Common myeloid progenitor, CD34-positive (primary cell): ENCODE results near the gene PSG6. TPM values are rescaled to one million over a fixed set of nuclear protein-coding genes. Genes with fewer than 3 reads are reported as not detected.
"Not testable (repeated sequence)": the region's sequence is repeated elsewhere in the genome, so short reads cannot be mapped to it uniquely, and the experiment has no call there.

Experiments used
- CTCF ChIA-PET: fragments of 350-600 bp; sonication (Branson Sonifier 250); formaldehyde crosslinking; loops from one replicate; lab custom pipeline; 2021; ENCODE audit warnings: antibody characterized with exemption; lab: Charles Lee
- POLR2A ChIA-PET: fragments of 350-600 bp; sonication (Branson Sonifier 250); formaldehyde crosslinking; loops from one replicate; lab custom pipeline; 2021; ENCODE audit warnings: antibody characterized with exemption; lab: Charles Lee
- DNase-seq, 3 donors: peaks; one replicate each; pipeline versions ENCODE4 v3.0.0 to v3.0.0-alpha.2; 2013
- H3K27ac ChIP-seq, 2 experiments: 1 replicate in 1 of 2; 2 replicates in 1 of 2; pipeline ENCODE4 v1.7.0; 2013; ENCODE audit warnings: inconsistent platforms in 2 of 2, low read length in 2 of 2, mild to moderate bottlenecking in 2 of 2, low read depth in 1 of 2, moderate library complexity in 1 of 2; ENCODE audit not compliant: severe bottlenecking in 2 of 2, insufficient read depth in 1 of 2, poor library complexity in 1 of 2
- H3K27me3 ChIP-seq, 5 experiments: replicated peaks in 2 of 5; 1 replicate in 3 of 5; 2 replicates in 2 of 5; pipeline versions ENCODE4 v1.6.1 to v1.7.0; 2013; ENCODE audit warnings: low read length in 4 of 5, mild to moderate bottlenecking in 2 of 5, moderate library complexity in 2 of 5, inconsistent platforms in 1 of 5; ENCODE audit not compliant: insufficient read depth in 5 of 5, control insufficient read depth in 4 of 5
- H3K36me3 ChIP-seq, 4 experiments: 1 replicate in 2 of 4; 2 replicates in 2 of 4; pipeline versions ENCODE4 v1.6.1 to v1.7.0; 2013; ENCODE audit warnings: low read length in 3 of 4, control low read depth in 1 of 4, mild to moderate bottlenecking in 1 of 4; ENCODE audit not compliant: control insufficient read depth in 4 of 4, insufficient read depth in 4 of 4
- H3K4me1 ChIP-seq, 4 experiments: 1 replicate in 3 of 4; 2 replicates in 1 of 4; pipeline versions ENCODE4 v1.6.1 to v1.7.1; 2013; ENCODE audit warnings: low read length in 3 of 4, mild to moderate bottlenecking in 3 of 4, control low read depth in 1 of 4, inconsistent platforms in 1 of 4, moderate library complexity in 1 of 4; ENCODE audit not compliant: control insufficient read depth in 4 of 4, insufficient read depth in 4 of 4; ENCODE audit errors: control extremely low read depth in 1 of 4
- H3K4me3 ChIP-seq, 7 experiments: 1 replicate in 4 of 7; 2 replicates in 3 of 7; pipeline versions ENCODE4 v1.5.1 to v1.7.0; 2013; ENCODE audit warnings: mild to moderate bottlenecking in 7 of 7, low read length in 6 of 7, moderate library complexity in 6 of 7, inconsistent platforms in 2 of 7, low read depth in 2 of 7, control low read depth in 1 of 7; ENCODE audit not compliant: insufficient read depth in 4 of 7, control insufficient read depth in 1 of 7; ENCODE audit errors: extremely low read depth in 1 of 7
- H3K9me3 ChIP-seq, 5 experiments: 1 replicate in 4 of 5; 2 replicates in 1 of 5; pipeline versions ENCODE4 v1.6.1 to v1.7.1; 2013; ENCODE audit warnings: low read length in 4 of 5, mild to moderate bottlenecking in 2 of 5, inconsistent platforms in 1 of 5, low read depth in 1 of 5, moderate library complexity in 1 of 5; ENCODE audit not compliant: control insufficient read depth in 4 of 5, insufficient read depth in 2 of 5; ENCODE audit errors: control extremely low read depth in 1 of 5
- WGBS: methylation state at CpG from one replicate; pipeline ENCODE4 v1.1.5; 2013; ENCODE audit not compliant: insufficient coverage; 5-methylcytosine and 5-hydroxymethylcytosine counted together
- polyA plus RNA-seq: library from polyadenylated mRNA; unstranded; fragments of 120-200 nt; gene quantifications from one replicate; pipeline ENCODE4 v1.2.1, GENCODE V29; 2013

PSG6 gene
- not detected for polyA plus RNA-seq

- POLR2A ChIA-PET, CTCF ChIA-PET, H3K27ac ChIP-seq, H3K9me3 ChIP-seq, H3K36me3 ChIP-seq, H3K4me3 ChIP-seq, DNase-seq, H3K4me1 ChIP-seq, H3K27me3 ChIP-seq: not testable (repeated sequence)
- WGBS, result no CpG with 5 or more reads among the region's 1 CpG
These were observed at the start of gene PSG6 for GRCh38 chr19:42917634-42918033. TSS of gene PSG6 (minus strand) at chr19:42917894. CDS start at chr19:42917792, 102 bp downstream.

GRCh38 chr19:42965176-42965575, 47.5 kb upstream of the PSG6 start:
- ChIA-PET POLR2A (no interaction called here), CTCF (no interaction called here)
- H3K4me1 ChIP-seq, result no peaks in the 10 kb centered on the region
- no peak overlapping the region for H3K4me3 ChIP-seq
- H3K9me3 ChIP-seq, result peaks cover 0 to 2% (median 0%) of the 10 kb centered on the region in 5 experiments
- no peaks in the 10 kb centered on the region for H3K36me3 ChIP-seq
- H3K27ac ChIP-seq, result no peak overlapping the region
- 100% methylated on average over 2 of the region's 2 CpGs for WGBS
- H3K27me3 ChIP-seq, result no peaks in the 10 kb centered on the region
- DNase-seq, result no peak

GRCh38 chr19:42961119-42961518, 43.4 kb upstream of the PSG6 start:
- no peaks in the 10 kb centered on the region for H3K4me1 ChIP-seq
- H3K27ac ChIP-seq, result no peak overlapping the region
- H3K36me3 ChIP-seq, result no peaks in the 10 kb centered on the region
- H3K9me3 ChIP-seq, result peaks cover 0 to 2% (median 0%) of the 10 kb centered on the region in 5 experiments
- POLR2A ChIA-PET, result no interaction called here
- DNase-seq, result no peak
- CTCF ChIA-PET, result no interaction called here
- H3K27me3 ChIP-seq, result peaks cover 0 to 2% (median 0%) of the 10 kb centered on the region in 5 experiments
- 98% methylated on average over 5 of the region's 6 CpGs for WGBS
- no peak overlapping the region for H3K4me3 ChIP-seq

- H3K27me3 ChIP-seq, H3K36me3 ChIP-seq, DNase-seq, POLR2A ChIA-PET, H3K27ac ChIP-seq, CTCF ChIA-PET, H3K9me3 ChIP-seq, H3K4me1 ChIP-seq, H3K4me3 ChIP-seq: not testable (repeated sequence)
- 68% methylated on average over 3 of the region's 4 CpGs for WGBS
These were observed 34.4 kb upstream of the PSG6 start for GRCh38 chr19:42952126-42952525.

GRCh38 chr19:42951476-42951875, 33.8 kb upstream of the PSG6 start:
- H3K27ac ChIP-seq, CTCF ChIA-PET, H3K36me3 ChIP-seq, POLR2A ChIA-PET, H3K9me3 ChIP-seq, H3K4me3 ChIP-seq, H3K4me1 ChIP-seq, H3K27me3 ChIP-seq, DNase-seq: not testable (repeated sequence)
- WGBS, result 86% methylated on average over 1 of the region's 2 CpGs

DNA sequence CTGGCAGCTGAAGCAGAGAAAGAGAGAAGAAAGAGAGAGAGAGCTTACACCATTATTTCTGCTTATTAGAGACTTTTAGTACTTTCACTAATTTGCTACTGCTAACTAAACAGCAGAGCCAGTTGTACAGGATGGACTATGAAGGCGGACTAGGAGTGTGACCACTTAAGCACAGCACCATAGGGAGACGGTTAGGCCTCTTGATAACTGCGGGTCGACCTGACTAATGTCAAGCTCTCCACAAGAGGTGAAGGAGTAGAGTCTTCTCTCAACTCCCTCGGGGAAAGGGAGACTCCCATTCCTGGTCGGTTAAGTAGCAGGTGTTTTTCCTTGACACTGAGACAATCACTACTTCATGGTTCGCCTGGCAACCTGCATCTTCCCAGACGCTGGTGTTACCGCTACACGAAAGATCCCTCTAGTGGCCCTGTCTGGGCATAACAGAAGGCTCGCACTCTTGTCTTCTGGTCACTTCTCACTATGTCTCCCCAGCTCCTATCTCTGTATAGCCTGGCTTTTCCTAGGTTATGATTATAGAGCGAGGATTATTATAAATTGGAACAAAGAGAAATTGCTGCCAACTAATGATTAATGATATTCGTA, 24.6 kb upstream of the PSG6 start:
- DNase-seq, result peak in 1 of 3 donors; percentile 2
- H3K4me1 ChIP-seq, result no peaks in the 10 kb centered on the region
- ChIA-PET POLR2A (no interaction called here), CTCF (no interaction called here)
- no peaks in the 10 kb centered on the region for H3K36me3 ChIP-seq
- no peak overlapping the region for H3K4me3 ChIP-seq
- H3K27me3 ChIP-seq, result peaks cover 0 to 5% (median 0%) of the 10 kb centered on the region in 5 experiments
- no peaks in the 10 kb centered on the region for H3K9me3 ChIP-seq
- 65% methylated on average over 6 of the region's 13 CpGs for WGBS
- no peak overlapping the region for H3K27ac ChIP-seq

DNA sequence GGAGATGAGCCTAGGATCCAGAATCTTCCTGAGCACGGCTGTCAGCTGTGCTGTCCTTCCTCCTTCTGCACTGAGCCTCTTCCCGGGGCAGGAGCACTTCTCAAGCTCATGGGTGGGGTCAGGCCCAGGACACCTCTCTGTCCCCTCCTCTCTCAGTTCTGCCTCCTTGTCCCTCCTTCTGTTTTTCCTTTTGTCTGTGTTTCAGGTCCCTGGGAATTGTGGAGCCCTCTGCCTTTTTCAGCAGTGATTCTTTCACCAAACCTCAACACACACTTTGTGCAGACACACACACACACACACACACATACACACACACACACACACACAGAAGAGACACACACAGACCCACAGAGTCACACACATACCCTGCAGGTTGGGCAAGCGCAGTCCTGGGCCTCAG, 19.4 kb upstream of the PSG6 start, which contains the start of gene PSG7:
Gene PSG7, minus strand, starts transcription at position 101 of the 400 bp plus-strand sequence. CDS start 131 bp downstream, outside the sequence.
- POLR2A ChIA-PET, H3K27me3 ChIP-seq, H3K9me3 ChIP-seq, H3K4me1 ChIP-seq, H3K4me3 ChIP-seq, H3K36me3 ChIP-seq, DNase-seq, CTCF ChIA-PET, H3K27ac ChIP-seq: not testable (repeated sequence)
- WGBS, result 83% methylated on average over 3 of the region's 3 CpGs
